Osteocyte (in vitro differentiated cells): ENCODE measurements around the gene GMFB. TPM values are rescaled to one million over a fixed set of nuclear protein-coding genes. Genes with fewer than 3 reads are reported as not detected.

ENCODE experiments used
- DNase-seq: peaks from one replicate; pipeline ENCODE4 v3.0.0; 2021; ENCODE audit warnings: mixed read lengths; ENCODE audit not compliant: unreplicated experiment; ENCODE audit errors: extremely low spot score
- H3K27ac Mint-ChIP-seq: one replicate; pipeline ENCODE4 v1.8.0; 2021; ENCODE audit warnings: mild to moderate bottlenecking, mixed read lengths; ENCODE audit not compliant: unreplicated experiment
- H3K27me3 Mint-ChIP-seq: one replicate; pipeline ENCODE4 v1.8.0; 2021; ENCODE audit warnings: mixed read lengths; ENCODE audit not compliant: unreplicated experiment
- H3K36me3 Mint-ChIP-seq: one replicate; pipeline ENCODE4 v1.8.0; 2021; ENCODE audit warnings: mixed read lengths; ENCODE audit not compliant: unreplicated experiment
- H3K4me1 Mint-ChIP-seq: one replicate; pipeline ENCODE4 v1.8.0; 2021; ENCODE audit warnings: mixed read lengths; ENCODE audit not compliant: unreplicated experiment
- H3K4me3 Mint-ChIP-seq: one replicate; pipeline ENCODE4 v1.8.0; 2021; ENCODE audit warnings: mild to moderate bottlenecking, moderate library complexity, mixed read lengths; ENCODE audit not compliant: unreplicated experiment
- H3K9me3 Mint-ChIP-seq: one replicate; pipeline ENCODE4 v1.8.0; 2021; ENCODE audit warnings: mixed read lengths; ENCODE audit not compliant: unreplicated experiment
- CTCF ChIP-seq: fragments of 200-600 bp; sonication (generic); IDR thresholded peaks from 2 replicates; pipeline ENCODE4 v1.5.0; 2021; ENCODE audit warnings: antibody characterized with exemption, mild to moderate bottlenecking, moderate library complexity
- total RNA-seq: library from RNA; stranded (reverse); gene quantifications from 2 replicates; pipeline ENCODE4 v1.2.1, GENCODE V29; 2021

The GMFB gene
- total RNA-seq, 1 donor from 2014 or later: 54.4 TPM

- TF ChIP-seq CTCF: no peak
- H3K4me3 Mint-ChIP-seq: no peak overlapping the region
- H3K27me3 Mint-ChIP-seq: peaks cover 22% of the 10 kb centered on the region
- no peaks in the 10 kb centered on the region for H3K36me3 Mint-ChIP-seq
- no peaks in the 10 kb centered on the region for H3K4me1 Mint-ChIP-seq
- no peak overlapping the region for H3K27ac Mint-ChIP-seq
- H3K9me3 Mint-ChIP-seq: no peaks in the 10 kb centered on the region
- DNase-seq: no peak
Measured at GRCh38 chr14:54497224-54497623, 8.4 kb upstream of the GMFB start.

- Mint-ChIP-seq H3K27ac (no peak overlapping the region), H3K4me3 (no peak overlapping the region), H3K9me3 (no peaks in the 10 kb centered on the region), H3K36me3 (no peaks in the 10 kb centered on the region), H3K4me1 (peaks cover 9% of the 10 kb centered on the region), H3K27me3 (peaks cover 3% of the 10 kb centered on the region)
- DNase-seq: no peak
- no peak for TF ChIP-seq CTCF
Measured at GRCh38 chr14:54493293-54493692, 4.5 kb upstream of the GMFB start.

- TF ChIP-seq CTCF: no peak
- H3K36me3 Mint-ChIP-seq: peaks cover 7% of the 10 kb centered on the region
- H3K27ac Mint-ChIP-seq: no peak overlapping the region
Measured at GRCh38 chr14:54490445-54491175, 1.8 kb upstream of the GMFB start.

GRCh38 chr14:54489731-54490444, 1.1 kb upstream of the GMFB start:
- TF ChIP-seq CTCF: no peak
- Mint-ChIP-seq H3K4me1 (peaks cover 35% of the 10 kb centered on the region), H3K27ac (peak overlapping the region; percentile 95), H3K9me3 (no peaks in the 10 kb centered on the region), H3K36me3 (peaks cover 11% of the 10 kb centered on the region), H3K27me3 (peaks cover 2% of the 10 kb centered on the region), H3K4me3 (peak overlapping the region; percentile 87)
- DNase-seq: no peak

More at GRCh38 chr14:54490445-54491175, 1.8 kb upstream of the GMFB start:
- Mint-ChIP-seq H3K9me3 (no peaks in the 10 kb centered on the region), H3K4me1 (peaks cover 28% of the 10 kb centered on the region), H3K27me3 (peaks cover 2% of the 10 kb centered on the region), H3K4me3 (no peak overlapping the region)
- no peak for DNase-seq

- H3K4me1 Mint-ChIP-seq: peaks cover 40% of the 10 kb centered on the region
- peaks cover 11% of the 10 kb centered on the region for H3K36me3 Mint-ChIP-seq
- no peaks in the 10 kb centered on the region for H3K9me3 Mint-ChIP-seq
- H3K4me3 Mint-ChIP-seq: peak overlapping the region; percentile 87
- H3K27ac Mint-ChIP-seq: peak overlapping the region; percentile 95
- H3K27me3 Mint-ChIP-seq: peaks cover 2% of the 10 kb centered on the region
- no peak for DNase-seq
- TF ChIP-seq CTCF: no peak
Measured at GRCh38 chr14:54489318-54489683, 521 bp upstream of the GMFB start.
